ENCODE results near the gene CETP. TPM values are rescaled to one million over a fixed set of nuclear protein-coding genes. Genes with fewer than 3 reads are reported as not detected.

Gene CETP
- total and polyA plus RNA-seq, 9 of the 15 experiments (the other 6 are each of a cell fraction or from before 2014, with no cell fraction given): 0.07 to 0.11 TPM; not detected in 7

GRCh38 chr16:56964243-56965148, 2.7 kb downstream of the CETP start (continued):
- TF ChIP-seq ZNF274 (IDR thresholded peaks at IDR 0.05; ENCODE audit: borderline replicate concordance, low read depth, low read length): no peak
- no peak for TF ChIP-seq ZBTB1 (CRISPR knock-in tag; IDR thresholded peaks at IDR 0.05; ENCODE audit: borderline replicate concordance, low read depth)
- no peak for TF ChIP-seq ZBTB8A (IDR thresholded peaks at IDR 0.05; ENCODE audit: partially characterized antibody)
- no peak for TF ChIP-seq PTBP1 (IDR thresholded peaks at IDR 0.05; ENCODE audit: low read depth, low read length)
- TF ChIP-seq CBX2 (IDR thresholded peaks at IDR 0.05; ENCODE audit: insufficient read depth, low read length, poor library complexity, severe bottlenecking): no peak
- no peak for TF ChIP-seq TRIM28 (IDR thresholded peaks at IDR 0.05)
- no peak for TF ChIP-seq ZNF175 (CRISPR knock-in tag; IDR thresholded peaks at IDR 0.05; ENCODE audit: low read depth)
- TF ChIP-seq NCOA2 (IDR thresholded peaks at IDR 0.05; ENCODE audit: partially characterized antibody in 2 of 2): no peak
- TF ChIP-seq SMARCE1 (IDR thresholded peaks at IDR 0.05): no peak
- TF ChIP-seq NFE2 (IDR thresholded peaks at IDR 0.05; ENCODE audit: low read depth): peak; percentile 35; the same call in 1 of the 2 replicates
- TF ChIP-seq ZBTB33 (CRISPR knock-in tag; IDR thresholded peaks at IDR 0.05): peak; percentile 77
- no peak for TF ChIP-seq PCBP1 (IDR thresholded peaks at IDR 0.05; ENCODE audit: low read depth, low read length, poor library complexity, severe bottlenecking)
- TF ChIP-seq PHTF2 (CRISPR knock-in tag; IDR thresholded peaks at IDR 0.05): no peak
- no peak for TF ChIP-seq CBX5 (IDR thresholded peaks at IDR 0.05; ENCODE audit: borderline replicate concordance, low read depth)
- no peak for TF ChIP-seq ZC3H11A (IDR thresholded peaks at IDR 0.05; ENCODE audit: low read depth, low read length)
- TF ChIP-seq CTCFL (IDR thresholded peaks at IDR 0.05; ENCODE audit: borderline replicate concordance, insufficient read depth, low read depth, low read length, poor library complexity, severe bottlenecking): peak; percentile 79
- TF ChIP-seq ATF7 (IDR thresholded peaks at IDR 0.05): peak; percentile 89
- no peak for TF ChIP-seq CAMTA2 (CRISPR knock-in tag; conservative IDR thresholded peaks at IDR 0.05)
- TF ChIP-seq NFYB (IDR thresholded peaks at IDR 0.05; ENCODE audit: extremely low read depth, insufficient read length): no peak
- TF ChIP-seq ZNF282 (CRISPR knock-in tag; IDR thresholded peaks at IDR 0.05): no peak
- TF ChIP-seq ELF1 (tag; IDR thresholded peaks at IDR 0.05): no peak
- no peak for TF ChIP-seq SP1 (CRISPR knock-in tag; IDR thresholded peaks at IDR 0.05)
- no peak for TF ChIP-seq BRD4 (IDR thresholded peaks at IDR 0.05)
- TF ChIP-seq TCF3 (CRISPR knock-in tag; IDR thresholded peaks at IDR 0.05): no peak

Measured in K562 (cell line).